GM18909 (cell line): ENCODE measurements around the gene DUSP2.

ENCODE experiments used
- ATAC-seq: cut with Tn5 transposase; IDR thresholded peaks from one replicate; pipeline ENCODE4 v1.9.1; 2021; ENCODE audit warnings: mild to moderate bottlenecking; ENCODE audit not compliant: unreplicated experiment, poor library complexity

Gene DUSP2

DNA sequence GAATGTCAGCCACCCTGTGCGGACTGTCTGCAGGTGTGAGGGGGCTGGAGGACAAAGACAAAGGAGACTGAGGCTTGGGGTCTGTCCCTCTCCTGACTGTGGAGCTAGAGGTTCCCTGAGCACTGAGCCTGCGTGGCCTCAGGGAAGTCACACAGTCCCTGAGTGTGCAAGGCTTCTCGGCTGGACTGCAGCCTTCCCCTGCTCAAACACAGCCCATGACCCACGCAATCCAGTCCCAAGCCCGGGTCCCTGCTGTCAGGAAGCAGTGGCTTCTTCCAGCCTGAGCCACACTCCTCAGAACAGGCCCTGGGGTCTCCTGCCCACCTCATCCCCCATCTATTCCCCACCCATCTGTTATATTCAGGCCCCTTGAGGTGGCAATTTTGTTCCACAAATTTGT lies 9.6 kb downstream of the DUSP2 start:
- no peak for ATAC-seq

- ATAC-seq = no peak
Observed at GRCh38 chr2:96135171-96135570, 10.1 kb downstream of the DUSP2 start.

DNA sequence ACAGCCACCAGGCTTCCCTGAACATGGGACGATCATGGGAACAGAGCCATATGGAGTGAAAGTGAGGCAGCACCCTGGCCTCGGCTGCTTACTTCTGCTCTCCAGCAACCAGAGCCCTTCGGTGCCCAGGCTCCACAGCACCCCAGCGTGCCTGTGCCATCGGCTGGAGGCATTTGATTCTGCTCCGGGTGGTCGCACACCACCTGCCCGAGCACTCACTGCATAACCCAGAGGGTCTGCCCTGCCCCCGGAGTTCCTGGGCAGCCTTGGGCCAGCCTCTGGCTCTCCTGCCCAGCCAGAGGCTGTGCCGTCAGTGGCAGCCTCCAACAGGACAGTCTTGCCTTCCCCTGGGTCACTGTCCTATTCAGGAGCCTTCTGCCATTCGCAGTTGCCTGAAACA lies 10.8 kb downstream of the DUSP2 start:
- ATAC-seq = no peak

DNA sequence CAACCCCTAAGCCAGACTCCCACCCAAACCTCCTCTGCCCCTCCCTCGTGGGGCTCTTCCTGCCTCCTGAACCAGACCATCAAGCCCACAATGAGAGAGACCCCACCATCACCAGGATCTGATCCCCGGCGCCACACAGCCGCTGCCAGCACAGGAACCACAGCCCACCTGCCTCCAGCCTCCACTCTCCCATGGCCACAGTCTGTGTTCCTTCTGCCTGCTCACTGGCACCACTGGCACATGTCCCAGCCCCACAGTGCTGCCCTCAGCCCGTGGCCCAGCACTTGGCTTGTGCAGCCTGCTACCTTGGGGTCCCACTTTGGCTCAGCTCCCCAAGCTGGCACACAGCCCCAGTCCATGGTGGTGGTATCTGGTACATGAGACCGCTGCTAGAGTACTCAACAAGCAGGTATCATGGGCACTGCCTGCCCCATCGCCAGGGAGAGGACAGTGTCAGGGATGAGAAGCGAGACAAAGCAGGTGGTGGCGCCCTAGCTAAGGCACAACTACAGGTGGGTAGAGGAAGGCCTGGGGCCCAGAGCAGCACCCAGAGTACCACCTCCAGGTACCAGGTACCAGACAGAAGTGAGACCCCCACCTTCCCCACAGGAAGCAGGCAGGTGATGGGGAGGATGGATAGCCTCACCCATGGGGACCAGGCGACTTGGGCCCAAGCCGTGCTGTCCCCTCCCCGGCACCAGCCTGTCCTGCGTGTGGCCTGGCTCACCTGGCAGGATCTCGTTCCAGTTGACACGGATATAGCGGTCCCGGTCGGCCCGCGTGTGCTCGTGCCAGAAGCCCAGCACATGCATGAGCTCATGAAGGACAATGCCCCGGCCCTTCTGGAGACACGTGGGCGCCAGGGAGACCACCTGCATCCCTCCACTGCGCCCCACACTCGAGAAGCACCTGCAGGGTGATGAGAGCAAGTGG lies 13.2 kb downstream of the DUSP2 start:
- no peak for ATAC-seq

- ATAC-seq = no peak
Observed at GRCh38 chr2:96131152-96131812, 14.0 kb downstream of the DUSP2 start.

DNA sequence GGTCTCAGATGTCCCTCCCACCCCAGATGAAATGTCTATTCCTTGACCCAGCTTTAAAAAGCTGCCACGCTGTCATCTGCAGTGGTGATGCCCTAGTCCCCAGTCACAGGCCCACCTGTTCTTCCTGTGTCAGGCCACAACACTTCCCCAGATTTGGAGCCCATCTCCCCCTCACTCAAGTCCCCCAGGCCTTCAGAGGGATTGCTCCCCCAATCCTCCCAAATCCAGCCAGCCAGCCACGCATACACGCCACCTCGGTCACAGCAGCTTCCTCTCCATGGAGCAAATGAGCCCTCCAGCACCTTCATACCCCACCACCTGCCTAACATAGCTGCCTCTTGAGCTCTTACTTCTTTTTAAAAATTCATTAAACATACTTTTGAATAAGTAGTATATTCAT lies 14.8 kb downstream of the DUSP2 start:
- ATAC-seq = no peak

- no peak for ATAC-seq
Observed at GRCh38 chr2:96129528-96130120, 15.6 kb downstream of the DUSP2 start.

DNA sequence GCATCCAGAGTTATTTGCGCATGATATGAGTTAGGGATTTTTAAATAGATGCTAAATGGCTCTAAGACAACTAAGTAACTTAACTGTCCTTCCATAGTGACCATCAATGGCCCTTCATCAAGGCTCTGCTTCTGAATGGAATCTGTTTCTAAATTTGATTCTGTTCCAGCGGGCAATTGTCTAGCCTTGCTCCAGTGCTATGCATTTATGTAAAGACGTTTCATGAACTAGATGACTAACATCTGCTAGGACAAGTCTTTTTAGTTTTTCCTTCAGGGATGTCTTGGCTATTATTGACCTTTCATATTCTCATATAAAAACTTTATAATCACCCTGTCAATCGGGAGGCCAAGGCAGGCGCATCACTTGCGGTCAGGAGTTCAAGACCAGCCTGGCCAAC lies 16.8 kb downstream of the DUSP2 start:
- no peak for ATAC-seq

DNA sequence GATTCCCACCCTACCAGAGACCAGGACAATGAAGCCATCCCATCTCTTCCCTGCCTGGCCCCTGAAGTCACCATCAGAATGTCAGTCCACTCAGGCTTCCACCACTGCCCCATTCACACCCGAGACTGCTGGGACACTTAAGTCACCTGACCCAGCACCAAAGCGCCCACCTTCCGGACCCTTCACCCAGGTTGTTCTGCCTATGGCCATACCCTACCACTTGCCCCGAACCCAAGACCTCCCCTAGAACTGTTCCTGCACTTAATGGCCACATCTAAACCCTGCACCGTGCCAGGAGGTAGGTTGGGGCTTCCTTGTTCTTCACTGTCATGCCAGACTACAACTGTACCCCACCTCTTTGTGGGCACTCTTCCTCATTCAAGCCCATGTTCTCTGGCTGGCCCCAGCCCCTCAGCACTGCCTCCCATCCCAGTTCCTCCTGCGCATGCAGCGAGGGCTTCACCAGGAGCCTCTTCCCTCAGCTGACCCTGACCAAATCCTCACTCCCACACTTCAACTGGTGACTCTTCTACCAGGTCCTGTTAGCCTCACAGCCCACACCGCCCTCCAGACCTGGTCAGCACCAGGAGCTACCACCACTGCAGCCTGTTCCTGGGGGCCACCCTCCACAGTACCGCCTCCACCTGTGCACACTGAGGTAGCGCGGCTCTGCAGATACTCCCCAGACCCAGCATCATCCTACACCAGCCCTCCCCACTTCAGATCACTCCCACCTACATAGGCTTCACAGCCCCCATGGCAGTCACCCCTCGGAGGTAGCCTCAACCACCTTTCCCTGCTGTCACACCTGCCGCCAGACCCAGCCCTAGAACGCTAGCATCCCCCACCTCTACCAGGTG lies 20.6 kb downstream of the DUSP2 start:
- ATAC-seq = no peak

GRCh38 chr2:96123936-96124335 lies 21.3 kb downstream of the DUSP2 start:
- ATAC-seq = no peak

GRCh38 chr2:96123290-96123689 lies 21.9 kb downstream of the DUSP2 start:
- no peak for ATAC-seq

DNA sequence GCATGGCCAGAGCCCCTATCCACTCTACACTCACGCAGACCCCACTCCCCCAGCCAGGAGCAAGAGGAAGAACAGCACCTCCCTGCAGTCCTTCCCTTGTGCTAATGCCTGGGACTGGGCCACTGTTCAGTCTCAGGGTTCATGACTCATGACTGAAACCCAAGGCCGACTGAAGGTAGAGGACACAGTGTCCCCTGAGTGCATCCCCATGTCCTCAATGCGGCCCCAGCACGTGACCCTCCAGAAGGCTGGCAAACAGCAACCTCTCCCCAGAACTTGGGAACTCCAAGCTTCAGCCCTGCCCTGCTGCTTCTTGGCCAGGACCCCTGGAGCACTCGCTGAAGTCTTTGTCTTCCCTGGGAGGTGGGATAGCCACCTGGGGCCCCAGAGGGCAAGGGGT lies 22.8 kb downstream of the DUSP2 start:
- no peak for ATAC-seq

DNA sequence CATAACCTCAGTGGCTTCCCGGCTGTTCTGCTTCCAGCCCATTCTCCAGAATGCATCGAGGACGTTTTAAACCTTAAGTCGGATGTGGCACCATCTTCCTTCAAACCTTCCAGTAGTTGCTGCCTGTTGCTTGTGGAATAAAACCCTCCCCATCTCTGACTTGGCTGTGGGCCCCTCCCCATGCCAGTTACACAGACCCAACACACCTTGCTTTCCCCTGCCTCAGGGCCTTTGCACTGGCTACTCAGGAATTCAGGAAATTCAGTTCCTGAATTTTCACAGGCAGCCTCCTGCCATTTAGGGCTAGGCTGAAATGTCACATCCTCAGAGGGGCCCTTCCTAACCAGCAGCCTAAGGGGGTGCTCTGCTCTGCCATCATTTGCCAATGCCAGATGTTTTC lies 23.8 kb downstream of the DUSP2 start:
- ATAC-seq = no peak

GRCh38 chr2:96120991-96121390 lies 24.2 kb downstream of the DUSP2 start:
- ATAC-seq = no peak

GRCh38 chr2:96120091-96120720 lies 25.0 kb downstream of the DUSP2 start:
- no peak for ATAC-seq

GRCh38 chr2:96119389-96119751 lies 25.9 kb downstream of the DUSP2 start:
- no peak for ATAC-seq

- ATAC-seq = no peak
Observed at GRCh38 chr2:96118698-96119388, 26.4 kb downstream of the DUSP2 start.

DNA sequence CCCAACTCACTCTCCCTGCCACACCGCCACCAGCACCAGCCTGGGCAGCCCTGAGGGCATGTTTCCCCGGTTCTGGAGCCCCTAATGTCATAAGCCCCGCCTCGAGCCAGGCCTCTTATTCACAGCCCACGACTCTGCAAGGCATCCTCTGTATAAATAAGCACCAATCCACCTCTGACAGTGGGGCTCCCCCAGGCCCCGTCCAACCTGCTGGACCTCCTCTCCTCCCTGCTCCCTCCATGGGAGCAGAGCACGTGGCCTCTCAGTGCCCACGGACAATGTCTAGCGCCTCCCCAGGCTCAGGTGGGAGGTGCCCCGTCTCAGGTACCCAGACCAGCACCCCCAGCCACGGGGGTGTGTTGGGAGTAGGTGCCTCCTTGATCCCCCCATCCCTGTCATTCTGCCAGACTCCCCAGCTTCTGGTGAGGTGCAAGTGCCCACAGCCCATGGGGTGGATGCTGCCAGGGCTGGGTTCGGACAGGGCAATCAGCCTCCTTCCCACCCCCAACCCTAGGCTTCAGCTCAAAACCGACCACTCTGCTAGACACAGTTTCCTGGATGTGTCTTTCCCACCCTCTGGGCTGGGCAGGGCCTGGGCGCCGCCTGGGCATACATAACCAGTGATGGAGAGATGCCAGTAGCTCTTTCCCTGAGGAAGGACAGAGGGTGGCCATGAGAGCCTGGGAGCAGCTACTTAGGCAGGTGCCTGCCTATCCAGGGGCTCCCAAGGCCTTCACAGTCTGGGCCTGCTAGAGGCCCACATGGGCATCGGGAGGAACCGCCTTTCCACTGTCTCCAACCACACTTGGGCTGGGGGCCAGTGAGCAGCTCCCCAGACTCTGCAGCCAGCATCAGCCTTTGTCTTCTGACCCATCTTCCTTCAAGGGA lies 27.3 kb downstream of the DUSP2 start:
- ATAC-seq = no peak
